HL-60/S4 (cell line): ENCODE data around the gene RPUSD3.
"Not testable (repeated sequence)": the region's sequence is repeated elsewhere in the genome, so short reads cannot be mapped to it uniquely, and the experiment has no call there.

Experiments
- in situ Hi-C: fragments of 300-500 bp; cut with MboI; formaldehyde crosslinking; loops from 2 replicates; pipeline ENCODE4 v1.14.3; 2022; ENCODE audit warnings: low sequenced_read_pairs

The RPUSD3 gene, protein sequence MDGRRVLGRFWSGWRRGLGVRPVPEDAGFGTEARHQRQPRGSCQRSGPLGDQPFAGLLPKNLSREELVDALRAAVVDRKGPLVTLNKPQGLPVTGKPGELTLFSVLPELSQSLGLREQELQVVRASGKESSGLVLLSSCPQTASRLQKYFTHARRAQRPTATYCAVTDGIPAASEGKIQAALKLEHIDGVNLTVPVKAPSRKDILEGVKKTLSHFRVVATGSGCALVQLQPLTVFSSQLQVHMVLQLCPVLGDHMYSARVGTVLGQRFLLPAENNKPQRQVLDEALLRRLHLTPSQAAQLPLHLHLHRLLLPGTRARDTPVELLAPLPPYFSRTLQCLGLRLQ

DNA sequence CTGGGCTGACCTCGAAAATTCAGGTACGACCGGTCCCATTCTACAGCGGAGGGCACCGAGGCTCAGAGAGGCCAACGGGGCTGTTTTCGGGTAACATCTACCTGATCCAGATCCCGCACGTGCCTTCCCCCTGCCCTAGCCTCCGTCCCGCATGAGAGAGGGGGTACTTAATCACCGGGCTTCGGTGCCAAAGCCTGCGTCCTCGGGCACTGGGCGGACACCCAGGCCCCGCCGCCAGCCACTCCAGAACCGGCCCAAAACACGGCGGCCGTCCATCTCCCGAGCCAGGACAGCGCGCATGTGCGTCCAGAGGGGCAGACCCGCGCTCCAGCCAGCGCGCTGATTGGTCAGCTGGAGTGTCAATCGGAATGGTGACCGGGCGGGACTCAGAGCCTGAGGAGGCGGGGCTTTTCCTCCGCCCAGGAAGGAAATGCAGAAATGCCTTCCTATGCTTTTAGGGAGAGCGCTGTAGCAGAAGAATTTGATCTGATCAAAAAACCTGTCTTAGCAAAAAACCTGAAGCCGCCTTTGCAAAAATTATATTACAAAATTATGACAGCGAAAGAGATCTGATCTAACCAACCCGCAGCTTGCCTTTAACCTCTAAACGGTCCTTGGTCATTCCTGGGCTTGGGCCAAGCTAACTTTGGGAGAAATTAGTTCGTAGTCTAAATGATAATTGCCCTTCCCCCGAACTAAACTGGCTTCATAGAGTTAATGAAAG, at the start of gene RPUSD3:
RPUSD3 (minus strand) TSS at position 294 of the 724 bp plus-strand sequence; CDS start at position 276, 18 bp downstream.
- in situ Hi-C loops = no loop called here

GRCh38 chr3:9891072-9891622, 47.3 kb upstream of the RPUSD3 start:
- in situ Hi-C loops = no loop called here

GRCh38 chr3:9890249-9891071, 46.7 kb upstream of the RPUSD3 start, which contains the start of gene JAGN1:
Gene JAGN1 (plus strand): TSS chr3:9890610. CDS start chr3:9890723, 113 bp downstream.
- in situ Hi-C loops = no loop called here

DNA sequence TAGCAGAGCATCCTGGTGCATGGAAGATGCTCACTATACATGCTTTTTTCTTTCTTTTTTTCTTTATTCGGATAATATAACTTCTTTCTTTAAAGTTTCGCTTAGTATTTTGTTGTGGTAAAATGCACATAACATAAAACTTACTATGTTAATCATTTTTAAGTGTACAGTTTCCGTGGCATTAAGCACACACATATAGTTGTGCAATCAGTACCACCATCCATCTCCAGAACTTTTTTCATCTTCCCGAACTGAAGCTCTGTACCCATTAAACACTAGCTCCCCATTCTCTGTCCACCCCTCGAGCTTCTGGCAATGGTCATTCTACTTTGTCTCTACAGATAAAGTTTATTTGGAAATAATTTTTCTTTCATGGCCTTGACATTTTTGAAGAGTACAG, 45.6 kb upstream of the RPUSD3 start:
- in situ Hi-C loops = no loop called here

DNA sequence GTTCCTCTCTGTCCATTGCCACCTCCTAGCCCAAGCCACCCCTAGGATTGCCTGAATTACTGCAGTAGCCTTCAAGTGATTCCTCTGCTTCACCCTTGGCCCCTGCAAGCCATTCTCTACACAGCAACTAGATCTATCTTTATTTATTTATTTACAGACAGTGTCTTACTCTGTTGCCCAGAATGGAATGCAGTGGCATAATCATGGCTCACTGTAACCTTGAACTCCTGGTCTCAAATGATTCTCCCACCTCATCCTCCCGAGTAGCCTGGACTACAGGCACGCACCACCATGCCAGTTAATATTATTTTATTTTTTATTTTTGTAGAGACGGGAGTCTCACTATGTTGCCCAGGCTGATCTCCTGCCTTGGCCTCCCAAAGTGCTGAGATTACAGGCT, 44.7 kb upstream of the RPUSD3 start:
- in situ Hi-C loops = no loop called here

DNA sequence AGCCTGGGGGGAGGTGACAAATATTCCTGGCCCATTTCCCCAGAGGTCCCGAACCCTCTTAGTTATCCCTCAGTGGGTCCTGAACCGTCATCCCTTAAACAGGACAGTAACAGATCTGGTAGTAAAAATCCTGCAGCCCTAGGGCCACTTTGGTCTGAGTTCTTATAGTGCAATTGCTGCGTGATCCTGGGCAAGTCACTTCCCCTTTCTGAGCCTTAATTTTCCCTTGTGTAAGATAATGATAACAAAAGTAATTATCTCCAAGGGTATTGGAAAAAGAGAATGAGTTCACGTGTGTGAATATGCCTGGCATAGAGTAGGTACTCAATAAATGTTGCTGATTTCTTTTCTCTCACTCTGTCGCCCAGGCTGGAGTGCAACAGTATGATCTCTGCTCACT, 43.7 kb upstream of the RPUSD3 start:
- in situ Hi-C loops = no loop called here

GRCh38 chr3:9886328-9886727, 42.5 kb upstream of the RPUSD3 start:
- in situ Hi-C loops = no loop called here

DNA sequence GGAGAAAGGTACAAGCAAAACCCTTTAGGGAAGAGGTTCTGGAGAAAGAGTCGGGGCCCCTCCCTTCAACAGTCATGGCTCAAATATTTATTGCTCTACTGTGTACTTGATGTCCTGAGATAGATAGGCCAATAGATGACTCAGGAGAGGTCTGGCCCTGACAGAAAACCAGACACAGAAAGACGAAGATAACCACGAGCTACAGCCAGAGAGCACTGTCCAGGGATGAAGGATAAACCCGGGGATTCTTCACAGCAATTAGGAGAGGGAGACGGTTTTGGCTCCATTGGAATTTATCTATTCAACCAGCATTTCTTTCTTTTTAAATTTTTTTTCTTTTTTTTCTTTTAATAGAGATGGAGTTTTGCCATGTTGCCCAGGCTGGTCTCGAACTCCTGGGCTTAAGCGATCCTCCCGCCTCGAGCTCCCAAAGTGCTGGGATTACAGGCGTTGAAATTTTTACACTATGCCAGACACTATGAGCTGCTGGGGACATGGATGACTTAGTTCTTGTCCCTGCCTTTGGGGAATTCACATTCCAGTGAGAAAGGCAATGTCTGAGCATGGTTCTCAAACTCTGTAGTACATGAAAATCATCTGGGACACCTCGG, 40.9 kb upstream of the RPUSD3 start:
- in situ Hi-C loops = no loop called here

DNA sequence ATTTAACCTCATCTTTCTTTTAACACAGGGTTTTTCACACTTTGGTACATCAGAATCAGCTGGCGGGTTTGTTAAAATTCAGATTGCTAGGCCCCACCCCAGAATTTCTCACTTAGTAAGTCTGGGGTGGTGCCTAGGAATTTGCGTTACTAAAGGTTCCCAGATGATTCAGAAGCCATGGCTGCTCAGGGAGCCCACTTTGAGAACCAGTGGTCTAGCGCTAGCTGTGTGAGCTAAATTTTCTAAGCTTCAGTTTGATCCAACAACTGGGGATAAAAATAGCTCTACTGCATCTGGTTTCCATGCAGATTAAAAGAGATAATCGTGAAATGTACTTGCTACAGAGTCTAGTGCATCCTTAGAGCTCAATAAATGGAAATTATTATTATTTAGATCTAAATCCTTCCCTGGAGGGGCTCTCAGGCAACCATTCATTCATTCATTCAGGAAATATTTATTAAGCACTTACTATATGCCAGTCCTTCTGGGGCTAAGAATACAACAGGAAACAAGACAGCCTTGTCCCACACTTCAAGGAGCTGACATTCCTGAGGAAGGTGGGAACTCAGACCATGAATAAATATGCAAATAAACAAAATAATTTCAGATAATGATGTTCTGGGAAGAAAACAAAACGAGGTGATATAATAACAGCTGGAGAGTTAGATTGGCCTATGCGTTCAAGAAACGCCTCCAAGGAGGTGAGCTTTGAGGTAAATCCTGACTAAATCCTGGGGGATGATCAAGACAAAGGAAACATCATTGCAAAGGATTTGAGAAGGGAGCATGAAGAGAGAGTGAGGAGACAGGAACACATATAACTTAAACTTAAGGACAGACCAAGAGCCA, 40.1 kb upstream of the RPUSD3 start:
- in situ Hi-C loops = no loop called here

GRCh38 chr3:9881441-9881840, 37.6 kb upstream of the RPUSD3 start:
- in situ Hi-C loops = no loop called here

GRCh38 chr3:9879830-9880549, 36.2 kb upstream of the RPUSD3 start, which contains the start of gene CIDEC:
Gene CIDEC (minus strand): TSS chr3:9880253. CDS start chr3:9878486, 1,767 bp downstream.
- in situ Hi-C loops = no loop called here

GRCh38 chr3:9878700-9879099, 34.9 kb upstream of the RPUSD3 start:
- in situ Hi-C loops = no loop called here

GRCh38 chr3:9876991-9877390, 33.2 kb upstream of the RPUSD3 start:
- in situ Hi-C loops = no loop called here

- in situ Hi-C loops = not testable (repeated sequence)
Observed at GRCh38 chr3:9876255-9876654, 32.4 kb upstream of the RPUSD3 start.

GRCh38 chr3:9875448-9875847, 31.6 kb upstream of the RPUSD3 start:
- in situ Hi-C loops = no loop called here

GRCh38 chr3:9872067-9872466, 28.3 kb upstream of the RPUSD3 start:
- in situ Hi-C loops = not testable (repeated sequence)

DNA sequence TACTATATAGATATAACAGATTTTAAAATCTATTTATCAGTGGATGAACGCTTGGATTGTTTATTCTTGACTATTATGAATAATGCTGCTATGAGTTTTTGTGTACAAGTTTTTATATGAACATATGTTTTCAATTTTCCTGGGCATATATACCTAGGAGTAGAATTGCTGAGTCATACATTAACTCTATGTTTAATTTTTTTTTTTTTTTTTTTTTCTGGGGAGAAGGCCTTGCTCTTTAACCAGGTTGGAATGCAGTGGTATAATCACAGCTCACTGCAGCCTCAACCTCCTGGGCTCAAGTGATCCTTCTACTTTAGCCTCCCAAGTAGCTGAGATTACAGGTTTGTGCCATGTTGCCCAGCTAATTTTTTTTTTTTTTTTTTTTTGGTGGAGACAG, 27.2 kb upstream of the RPUSD3 start:
- in situ Hi-C loops = no loop called here

GRCh38 chr3:9869955-9870354, 26.1 kb upstream of the RPUSD3 start:
- in situ Hi-C loops = no loop called here

DNA sequence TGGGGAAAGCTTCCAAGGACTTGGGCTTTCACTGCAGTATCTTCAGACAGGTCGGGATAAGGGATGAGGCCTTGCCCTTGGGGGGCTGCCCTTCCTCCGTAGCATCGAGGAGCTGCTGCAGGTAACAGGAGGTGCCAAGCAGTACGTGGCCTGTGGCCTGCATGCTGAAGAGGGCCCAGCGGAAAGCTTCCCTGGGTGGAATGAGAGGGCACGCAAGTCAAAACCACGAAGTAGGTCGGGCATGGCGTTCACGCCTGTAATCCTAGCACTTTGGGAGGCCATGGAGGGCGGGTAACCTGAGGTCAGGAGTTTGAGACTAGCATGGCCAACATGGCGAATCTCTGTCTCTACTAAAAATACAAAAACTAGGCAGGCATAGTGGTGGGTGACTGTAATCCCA, 23.3 kb upstream of the RPUSD3 start:
- in situ Hi-C loops = no loop called here
